Astrocyte of the spinal cord (primary cell): ENCODE measurements around the gene UGT1A3.
"Not testable (repeated sequence)": the region's sequence is repeated elsewhere in the genome, so short reads cannot be mapped to it uniquely, and the experiment has no call there.

Experiments used
- DNase-seq: peaks from one replicate; pipeline ENCODE4 v3.0.0; 2011; ENCODE audit warnings: low read depth, low spot score
- H3K4me3 ChIP-seq: 2 replicates; pipeline ENCODE4 v1.5.1; 2011; ENCODE audit warnings: low read depth, mild to moderate bottlenecking, low read length, moderate library complexity
- in situ Hi-C: cut with HindIII; loops from 2 replicates; pipeline ENCODE4 v1.10.0; 2017; ENCODE audit warnings: low sequenced_read_pairs
- TF ChIP-seq, protein P1 (sequence below): IDR thresholded peaks from 2 replicates; pipeline ENCODE4 v1.5.1; 2012; ENCODE audit warnings: low read depth, mild to moderate bottlenecking, low read length, inconsistent platforms

UGT1A3 gene

GRCh38 chr2:233746475-233747282 lies 17.8 kb downstream of the UGT1A3 start:
- TF ChIP-seq, protein P1, sequence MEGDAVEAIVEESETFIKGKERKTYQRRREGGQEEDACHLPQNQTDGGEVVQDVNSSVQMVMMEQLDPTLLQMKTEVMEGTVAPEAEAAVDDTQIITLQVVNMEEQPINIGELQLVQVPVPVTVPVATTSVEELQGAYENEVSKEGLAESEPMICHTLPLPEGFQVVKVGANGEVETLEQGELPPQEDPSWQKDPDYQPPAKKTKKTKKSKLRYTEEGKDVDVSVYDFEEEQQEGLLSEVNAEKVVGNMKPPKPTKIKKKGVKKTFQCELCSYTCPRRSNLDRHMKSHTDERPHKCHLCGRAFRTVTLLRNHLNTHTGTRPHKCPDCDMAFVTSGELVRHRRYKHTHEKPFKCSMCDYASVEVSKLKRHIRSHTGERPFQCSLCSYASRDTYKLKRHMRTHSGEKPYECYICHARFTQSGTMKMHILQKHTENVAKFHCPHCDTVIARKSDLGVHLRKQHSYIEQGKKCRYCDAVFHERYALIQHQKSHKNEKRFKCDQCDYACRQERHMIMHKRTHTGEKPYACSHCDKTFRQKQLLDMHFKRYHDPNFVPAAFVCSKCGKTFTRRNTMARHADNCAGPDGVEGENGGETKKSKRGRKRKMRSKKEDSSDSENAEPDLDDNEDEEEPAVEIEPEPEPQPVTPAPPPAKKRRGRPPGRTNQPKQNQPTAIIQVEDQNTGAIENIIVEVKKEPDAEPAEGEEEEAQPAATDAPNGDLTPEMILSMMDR = no peak
- in situ Hi-C loops = no loop called here
- no peak for DNase-seq

GRCh38 chr2:233747283-233747544 lies 18.4 kb downstream of the UGT1A3 start:
- TF ChIP-seq, protein P1 = no peak
- no peak for DNase-seq
- no peak overlapping the region for H3K4me3 ChIP-seq
- in situ Hi-C loops = no loop called here

More at GRCh38 chr2:233746475-233747282, 17.8 kb downstream of the UGT1A3 start:
- H3K4me3 ChIP-seq = no peak overlapping the region

DNA sequence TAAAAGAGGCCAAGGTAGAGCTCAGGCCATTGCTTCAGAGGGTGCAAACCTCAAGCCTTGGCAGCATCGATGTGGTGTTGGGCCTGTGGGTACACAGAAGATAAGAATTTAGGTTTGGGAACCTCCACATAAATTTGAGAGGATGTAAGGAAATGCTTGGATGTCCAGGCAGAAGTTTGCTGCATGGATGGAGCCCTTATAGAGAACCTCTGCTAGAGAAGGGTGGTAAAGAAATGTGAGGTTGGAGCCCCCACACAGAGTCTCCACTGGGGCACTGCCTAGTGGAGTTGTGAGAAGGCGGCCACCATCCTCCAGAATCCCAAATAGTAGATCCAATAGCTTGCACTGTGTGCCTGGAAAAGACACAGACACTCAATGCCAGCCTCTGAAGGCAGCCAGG lies 21.8 kb downstream of the UGT1A3 start:
- H3K4me3 ChIP-seq, DNase-seq, in situ Hi-C loops: not testable (repeated sequence)

GRCh38 chr2:233751212-233752009 lies 22.6 kb downstream of the UGT1A3 start:
- DNase-seq, H3K4me3 ChIP-seq, in situ Hi-C loops: not testable (repeated sequence)

DNA sequence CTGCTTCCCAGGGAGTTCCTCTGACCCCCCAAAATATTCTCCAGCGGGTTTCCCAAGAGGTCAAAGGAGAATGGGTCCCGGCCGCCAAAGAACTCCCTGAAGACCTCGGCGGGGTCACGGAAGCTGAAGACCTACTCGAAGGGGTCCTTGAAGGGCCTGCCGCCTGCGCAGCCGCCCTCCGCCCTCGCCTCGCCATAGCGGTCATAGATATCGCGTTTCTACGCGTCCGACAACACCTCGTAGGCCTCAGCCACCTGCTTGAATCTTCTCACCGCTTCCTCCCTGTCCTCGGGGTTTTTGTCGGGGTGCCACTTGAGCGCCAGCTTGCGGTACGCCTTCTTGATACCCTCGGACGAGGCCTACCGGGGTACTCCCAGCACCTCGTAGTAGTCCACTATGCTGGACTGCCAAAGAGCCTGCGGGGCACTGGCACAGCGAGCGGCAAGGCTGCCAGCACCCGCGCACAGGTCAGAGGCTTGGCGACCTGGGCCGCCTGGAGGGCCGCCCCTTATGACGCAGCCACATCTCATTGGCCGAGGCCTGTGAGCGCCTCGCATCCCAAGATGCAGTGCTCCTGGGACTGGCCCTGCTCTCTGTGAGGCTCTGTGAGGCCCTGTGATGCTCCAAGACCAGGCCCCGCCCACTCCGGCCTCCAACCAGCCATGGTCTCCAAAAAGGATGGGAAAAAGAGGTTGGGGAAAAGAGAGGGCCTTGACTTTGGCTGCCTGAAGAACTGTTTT lies 26.2 kb downstream of the UGT1A3 start:
- no peak overlapping the region for H3K4me3 ChIP-seq
- TF ChIP-seq, protein P1 = no peak
- in situ Hi-C loops = no loop called here
- DNase-seq = no peak

GRCh38 chr2:233756429-233757081 lies 27.7 kb downstream of the UGT1A3 start:
- TF ChIP-seq, protein P1 = no peak
- H3K4me3 ChIP-seq = no peak overlapping the region
- DNase-seq = no peak
- in situ Hi-C loops = no loop called here

DNA sequence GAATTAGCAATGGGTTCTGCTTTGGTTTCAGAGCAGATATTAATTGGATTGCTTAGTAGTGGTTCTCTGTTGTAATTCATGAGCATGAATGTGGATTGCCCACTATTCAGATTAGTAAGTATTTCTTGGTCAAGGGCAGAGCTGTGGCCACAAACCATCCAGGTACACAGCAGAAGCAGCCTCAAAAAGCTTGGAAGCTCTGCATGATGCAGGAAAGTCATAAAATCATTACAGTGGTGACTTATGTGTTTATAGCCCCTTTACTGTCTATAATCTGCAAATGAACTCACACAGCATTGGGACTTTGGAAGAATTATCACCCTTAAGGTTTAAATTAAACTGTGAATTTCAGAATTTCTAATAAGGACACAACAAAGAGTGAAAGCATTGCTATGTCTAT lies 29.3 kb downstream of the UGT1A3 start:
- TF ChIP-seq, protein P1 = no peak
- in situ Hi-C loops = no loop called here
- H3K4me3 ChIP-seq = no peak overlapping the region
- DNase-seq = no peak
